NCI-H748 (cell line): ENCODE measurements around the gene C2orf92.
"Not testable (repeated sequence)": the region's sequence is repeated elsewhere in the genome, so short reads cannot be mapped to it uniquely, and the experiment has no call there.

Experiments used
- DNase-seq: peaks from one replicate; lab custom pipeline; 2025; ENCODE audit not compliant: unreplicated experiment; lab: John Stamatoyannopoulos, UW

Gene C2orf92

DNA sequence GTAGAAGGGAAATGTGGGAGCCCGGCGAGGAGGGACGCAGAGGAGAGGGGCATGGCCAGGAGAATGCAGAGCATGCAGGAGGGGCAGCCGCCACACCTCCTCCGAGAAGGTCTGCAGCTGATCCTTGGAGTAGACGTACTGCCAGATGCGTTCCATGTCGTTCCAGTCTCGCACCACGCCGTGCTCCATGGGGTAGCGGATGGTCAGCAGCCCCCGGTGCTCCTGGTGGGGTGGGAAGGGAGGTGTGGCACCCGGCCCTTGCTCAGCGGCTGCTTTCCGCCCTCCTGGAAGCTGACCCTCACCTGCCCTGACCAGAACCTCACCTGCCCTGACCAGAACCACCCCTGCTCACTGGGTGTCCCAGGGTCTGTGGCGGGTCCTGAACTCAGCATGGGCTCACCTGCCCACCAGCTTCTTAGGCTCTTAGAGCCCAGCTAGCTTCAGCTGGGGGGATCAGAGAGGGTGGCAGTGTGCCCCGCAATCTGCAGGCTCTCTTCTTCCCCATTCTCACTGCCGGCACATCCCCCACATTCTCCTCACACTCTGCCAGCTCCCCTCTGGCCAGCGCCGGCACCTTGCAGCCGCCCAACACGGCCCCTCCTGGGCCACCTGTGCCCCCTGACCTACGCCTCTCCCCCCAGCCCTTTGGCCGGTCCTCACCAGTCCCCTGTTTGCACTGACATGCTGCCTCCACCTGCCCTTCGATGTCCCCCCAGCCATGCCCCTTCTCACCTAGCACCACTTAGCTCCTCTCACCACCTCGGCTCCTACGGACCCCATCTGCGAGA, 10.1 kb upstream of the C2orf92 start:
- no peak for DNase-seq

DNA sequence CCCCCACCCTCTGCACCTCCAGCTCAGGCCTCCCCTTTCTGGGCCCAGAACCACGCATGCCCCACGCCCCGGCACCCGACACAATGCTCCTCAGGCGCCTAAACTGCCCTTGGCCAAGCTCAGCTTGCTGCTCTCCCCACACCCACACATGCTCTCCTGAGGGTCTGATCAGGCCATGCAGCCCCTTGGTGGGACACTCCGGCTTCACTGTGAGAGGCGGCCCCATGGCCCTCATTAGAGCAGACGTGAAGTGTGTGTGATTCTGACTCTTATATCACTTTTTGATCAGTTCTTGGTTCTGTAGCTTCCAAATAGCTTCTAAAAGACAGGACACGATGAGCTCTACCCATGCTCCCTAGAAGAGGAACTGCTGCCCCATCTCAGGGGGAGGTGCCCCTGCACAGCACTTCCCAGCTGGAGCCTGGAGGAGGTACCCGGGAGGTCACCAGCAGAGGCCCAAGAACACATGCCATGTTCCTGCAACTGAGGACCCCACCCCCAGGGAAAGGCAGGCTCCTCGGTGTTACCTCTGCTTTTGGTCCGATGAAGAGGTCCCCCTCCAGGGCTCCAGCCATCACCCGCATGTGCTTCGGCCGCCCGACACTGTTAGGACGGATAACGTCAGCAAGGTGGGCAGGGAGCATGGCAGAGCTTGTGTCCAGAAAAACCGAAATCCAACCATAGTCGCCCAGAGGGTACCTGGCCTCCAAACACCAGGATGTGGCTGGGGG, 9.3 kb upstream of the C2orf92 start:
- no peak for DNase-seq

DNA sequence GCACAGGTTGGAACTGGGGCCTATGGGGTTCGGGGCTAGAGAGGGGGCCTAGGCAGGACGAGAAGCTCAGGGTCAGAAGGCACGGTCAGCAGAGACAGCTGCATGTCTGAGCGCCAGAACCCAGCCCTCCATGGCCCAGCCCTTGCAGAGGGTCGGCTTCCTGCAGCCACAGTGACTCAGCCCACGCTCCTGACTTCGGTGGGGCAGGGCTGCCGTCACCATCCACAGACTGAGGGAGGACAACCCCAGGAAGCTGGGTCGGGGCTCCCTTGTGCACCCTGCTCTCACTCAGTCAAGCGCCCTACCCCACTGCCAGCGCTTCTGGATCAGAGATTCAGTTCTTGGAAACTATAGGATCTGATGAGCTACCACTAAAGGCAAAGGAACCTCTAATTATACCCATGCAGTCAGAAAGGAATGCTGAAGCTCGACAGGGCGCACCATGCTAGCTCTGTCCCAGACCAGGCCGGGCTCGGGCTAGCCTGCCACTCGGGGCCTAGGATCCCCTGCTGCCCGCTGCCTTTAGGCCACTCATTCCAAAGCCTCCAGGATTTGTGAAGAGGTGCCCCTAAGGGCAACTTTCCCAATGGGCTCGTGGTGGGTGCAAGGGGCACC, 8.6 kb upstream of the C2orf92 start:
- DNase-seq: no peak

DNA sequence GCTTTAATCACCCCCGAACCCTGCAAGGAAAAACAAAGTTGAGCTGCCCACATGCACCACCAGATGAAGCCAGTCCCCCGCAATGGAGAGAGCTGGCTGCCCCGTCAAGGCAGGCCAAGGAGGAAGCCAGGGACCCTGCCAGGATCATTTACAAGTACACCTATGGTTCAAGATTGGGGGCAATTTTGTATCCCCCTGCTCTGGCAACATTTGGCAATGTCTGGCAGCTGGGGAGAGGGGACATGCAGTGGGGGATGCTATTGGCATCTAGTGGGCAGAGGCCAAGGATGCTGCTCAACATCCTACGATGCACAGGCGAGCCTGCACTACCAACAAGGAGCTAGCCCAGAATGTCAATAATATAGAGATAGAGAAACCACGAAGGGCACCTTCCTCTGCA, 7.6 kb upstream of the C2orf92 start:
- DNase-seq: no peak

DNA sequence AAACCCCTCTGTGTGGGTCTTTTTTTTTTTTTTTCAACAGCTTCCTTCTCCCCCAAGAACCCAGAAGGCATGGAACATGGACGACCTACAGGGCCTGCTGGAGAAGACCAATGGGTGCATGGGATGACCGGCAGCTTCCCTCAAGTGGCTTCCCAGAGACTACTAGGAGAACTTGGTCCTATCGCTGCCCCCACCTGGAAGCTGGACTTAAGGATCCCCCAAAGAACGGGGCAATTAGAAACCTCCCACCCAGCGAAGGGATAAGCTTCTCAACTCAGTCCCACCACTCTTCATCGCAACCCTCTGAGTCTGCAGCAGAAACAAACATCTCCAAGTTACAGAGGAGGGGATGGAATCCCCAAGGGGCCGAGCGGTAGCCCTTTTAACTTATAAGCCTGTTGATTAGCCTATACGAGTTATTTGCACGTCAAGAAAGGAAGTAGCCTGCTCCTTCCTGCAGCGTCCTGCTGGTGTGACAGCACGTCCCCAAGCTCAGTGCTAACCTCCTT, 7.1 kb upstream of the C2orf92 start:
- no peak for DNase-seq

DNA sequence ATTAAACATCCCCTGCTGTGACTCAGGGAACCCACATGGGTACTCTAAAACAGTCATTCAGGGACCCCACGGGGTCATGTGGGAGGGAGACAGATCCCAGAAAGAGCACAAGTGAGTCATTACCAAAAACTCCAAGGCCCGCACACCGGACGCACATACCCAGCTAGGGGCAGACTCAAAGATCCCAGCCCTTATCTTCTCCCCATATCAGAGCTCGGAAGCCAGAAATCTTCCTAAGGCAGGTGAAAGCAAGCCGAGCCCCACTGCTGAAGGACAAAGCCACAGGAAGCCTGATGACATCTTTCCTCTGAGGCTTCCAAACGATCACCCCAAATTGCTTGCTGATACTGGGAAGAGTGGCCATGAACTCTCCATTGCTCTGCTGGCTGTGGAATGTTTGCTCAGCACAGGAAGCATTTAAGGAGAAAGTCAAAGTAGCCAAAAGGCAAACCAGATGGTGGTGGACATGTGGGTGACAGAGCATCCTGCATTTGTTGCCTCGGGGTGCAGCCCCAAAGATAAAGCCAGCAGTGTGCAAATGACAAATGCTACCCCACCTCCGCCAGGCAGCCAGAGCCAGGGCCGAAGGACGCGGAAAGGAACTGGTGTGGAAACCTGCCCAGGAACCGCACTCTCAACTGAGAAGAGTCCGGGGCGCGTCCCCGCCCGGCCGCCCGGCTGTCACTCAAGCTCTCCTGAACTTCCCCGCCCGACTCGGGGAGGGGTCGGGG, 6.5 kb upstream of the C2orf92 start:
- peak; percentile 77 for DNase-seq

DNA sequence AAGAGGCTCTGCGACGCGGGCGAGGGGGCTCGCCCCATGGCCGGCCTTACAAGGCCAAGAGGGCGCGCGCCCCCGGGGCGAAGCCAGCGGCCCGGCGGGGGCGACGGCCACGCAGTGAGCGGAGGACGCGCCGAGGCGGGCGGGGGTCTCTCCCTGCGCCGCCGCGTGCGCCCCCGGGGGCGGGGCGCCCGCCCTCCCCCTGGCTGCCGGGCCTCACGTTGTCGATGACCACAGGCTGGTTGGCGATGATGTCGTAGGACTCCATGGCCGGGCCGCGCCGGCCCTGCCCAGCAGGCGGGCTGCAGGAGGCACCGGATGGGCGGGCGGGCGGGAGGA, 5.9 kb upstream of the C2orf92 start:
- DNase-seq: no peak

DNA sequence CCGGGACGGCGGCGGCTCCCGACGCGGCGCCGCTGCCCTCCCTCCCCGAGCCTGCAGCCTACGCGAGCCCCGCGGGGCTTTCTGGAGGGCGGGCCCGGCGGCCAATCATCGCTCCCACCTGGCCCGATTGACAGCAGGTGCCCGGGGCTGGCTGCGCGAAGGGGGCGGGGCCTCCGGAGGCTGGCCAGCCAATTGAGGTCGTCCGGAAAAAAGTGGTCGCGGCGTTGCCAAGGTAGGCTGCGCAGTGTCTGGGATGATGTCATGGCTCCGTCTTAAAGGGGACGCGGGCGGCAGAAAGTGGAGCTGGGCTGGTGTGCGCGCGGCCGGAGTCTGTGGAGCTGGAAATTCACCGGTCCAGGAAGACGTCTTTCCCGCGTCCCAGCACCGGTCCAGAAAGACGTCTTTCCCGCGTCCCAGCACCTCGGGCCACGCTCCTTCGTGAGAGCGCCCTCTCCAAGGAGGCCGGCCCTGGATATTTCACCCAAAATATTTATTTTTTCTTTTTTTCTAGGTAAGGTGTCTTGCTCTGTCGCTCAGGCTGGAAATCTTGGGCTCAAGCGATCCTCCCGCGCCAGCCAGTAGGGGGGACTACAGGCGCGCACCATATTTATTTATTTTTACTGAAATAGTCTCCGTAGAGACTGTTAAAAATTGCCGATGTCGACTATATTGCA, 5.4 kb upstream of the C2orf92 start, which contains the start of gene ACTR1B:
Gene ACTR1B (minus strand): TSS at position 83 of the 674 bp plus-strand sequence. CDS start 154 bp downstream, outside the sequence.
- DNase-seq: peak; percentile 98

DNA sequence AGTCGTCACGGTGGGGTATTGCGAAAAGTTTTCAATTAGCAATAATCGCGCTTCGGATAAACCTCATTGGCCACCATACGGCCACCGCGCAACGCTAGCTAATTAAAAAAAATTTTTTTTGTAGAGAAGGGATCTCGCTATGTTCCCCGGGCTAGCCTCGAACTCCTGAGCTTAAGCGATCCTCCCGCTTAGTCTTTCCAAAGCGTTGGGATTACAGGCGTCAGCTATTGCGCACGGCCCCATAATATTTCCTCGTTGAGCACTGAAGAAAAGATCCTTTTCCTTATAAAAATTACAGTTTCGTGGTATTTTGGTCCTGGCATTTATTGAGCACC, 4.9 kb upstream of the C2orf92 start:
- DNase-seq: peak; percentile 67

DNA sequence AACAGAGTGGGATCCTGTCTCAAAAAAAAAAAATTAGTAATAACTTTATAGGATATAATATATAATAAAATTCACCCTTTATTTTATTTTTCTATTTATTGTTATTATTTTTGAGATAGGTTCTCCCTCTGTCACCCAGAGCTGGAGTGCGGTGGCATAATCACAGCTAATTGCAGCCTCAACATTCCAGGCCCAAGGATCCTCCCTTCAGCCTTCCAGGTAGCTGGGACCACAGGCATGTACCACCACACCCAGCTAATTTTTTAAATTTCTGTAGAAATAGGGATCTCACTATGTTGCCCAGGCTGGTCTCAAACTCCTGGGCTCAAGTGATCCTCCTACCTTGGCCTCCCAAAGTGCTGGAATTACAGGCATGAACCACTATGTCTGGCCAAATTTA, 958 bp downstream of the C2orf92 start:
- DNase-seq: no peak

DNA sequence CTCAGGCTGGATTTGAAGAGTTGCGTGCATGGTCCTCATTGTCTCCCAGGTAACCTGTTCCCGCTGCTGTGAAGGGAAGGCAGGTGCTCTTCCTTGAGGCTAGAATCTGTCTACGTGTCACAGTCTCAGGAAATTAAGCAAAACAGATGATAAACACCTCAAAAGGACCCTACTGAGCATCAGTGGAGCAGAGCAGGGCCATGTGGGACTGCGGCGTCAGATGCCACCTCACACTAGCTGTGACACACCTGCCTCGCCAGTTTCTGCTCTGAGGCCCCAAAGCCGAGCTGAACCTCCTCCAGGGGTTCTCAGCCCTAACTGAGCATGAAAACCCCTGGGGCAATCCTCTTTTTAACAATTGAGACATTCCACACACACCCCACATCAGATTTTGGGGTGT, 2.0 kb downstream of the C2orf92 start:
- no peak for DNase-seq

DNA sequence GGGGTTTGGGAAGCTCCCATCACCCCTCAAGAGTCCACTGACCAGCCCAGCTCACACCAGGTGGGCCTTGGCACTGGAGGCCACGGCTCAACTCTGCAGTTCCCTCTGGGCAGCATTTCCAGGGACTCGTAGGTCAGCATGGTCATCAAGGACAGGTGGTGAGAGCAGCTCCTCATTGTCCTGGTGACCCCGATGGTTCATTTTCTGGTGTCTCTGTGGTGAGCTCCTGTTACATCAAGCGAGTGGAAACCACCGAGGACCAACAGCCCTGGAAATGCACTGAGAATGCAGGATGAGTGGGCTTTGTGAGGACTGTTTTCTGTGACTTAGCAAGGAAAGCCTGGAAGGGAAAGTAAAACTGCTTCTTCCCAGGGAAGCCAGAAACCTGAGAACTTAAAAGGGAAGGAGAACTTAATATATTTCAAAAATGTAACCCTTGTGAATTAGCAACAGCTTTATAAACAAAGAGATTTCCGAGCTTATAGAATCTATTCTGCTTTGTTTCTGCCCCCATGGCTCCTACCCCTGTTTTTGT, 3.2 kb downstream of the C2orf92 start:
- DNase-seq: not testable (repeated sequence)

DNA sequence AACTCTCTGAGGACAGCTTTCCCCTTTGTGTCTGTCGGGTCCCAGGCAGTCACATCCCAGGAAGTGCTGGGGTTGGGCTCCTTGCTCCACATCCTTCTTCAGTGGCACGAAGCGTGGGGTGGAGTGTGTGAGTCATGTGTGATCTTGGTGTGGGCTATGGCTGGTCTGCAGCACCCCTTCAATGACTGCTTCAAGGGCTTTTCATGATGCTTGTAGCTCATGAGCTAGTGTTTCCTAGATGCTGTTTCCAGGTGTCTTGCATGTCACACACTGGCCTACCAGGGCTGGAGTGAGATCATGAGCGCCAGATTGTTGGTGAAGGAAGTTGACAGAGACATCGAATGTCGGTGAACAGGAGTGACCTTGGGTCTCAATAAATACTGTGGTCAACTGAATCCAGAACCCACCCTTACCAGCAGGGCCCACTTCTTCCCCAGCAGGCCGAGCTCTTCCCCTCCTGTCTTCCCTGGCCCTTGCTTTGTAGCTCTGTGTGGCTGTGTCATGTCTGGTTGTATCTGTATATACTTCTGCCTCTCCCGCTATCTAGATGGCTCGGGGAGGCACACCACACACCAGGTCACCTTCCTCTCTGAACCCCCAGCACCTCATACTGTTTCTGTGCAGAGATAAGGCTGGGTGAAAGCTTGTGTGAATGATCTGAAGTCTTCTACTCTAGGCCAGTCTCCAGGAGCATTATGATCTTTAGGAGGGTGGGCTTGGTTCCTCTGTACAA, 3.8 kb downstream of the C2orf92 start:
- DNase-seq: no peak

DNA sequence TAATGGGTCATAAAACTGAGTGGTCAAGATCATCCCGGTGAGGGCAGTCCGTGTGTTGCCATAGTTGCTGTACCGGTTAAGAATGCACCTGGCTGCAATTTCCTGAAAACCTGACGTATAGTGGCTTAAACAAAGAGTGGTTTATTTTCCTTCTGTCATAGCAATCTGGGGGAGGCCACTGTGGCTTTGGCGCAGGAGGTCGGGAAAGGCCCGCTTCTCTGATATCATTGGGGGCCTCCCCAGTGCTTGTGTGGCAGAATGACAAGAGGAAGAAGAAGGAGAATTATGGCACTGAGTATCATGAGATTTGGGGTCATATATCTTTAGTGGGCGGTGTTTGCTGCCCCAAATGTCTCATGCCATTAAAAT, 4.4 kb downstream of the C2orf92 start:
- peak; percentile 85 for DNase-seq

DNA sequence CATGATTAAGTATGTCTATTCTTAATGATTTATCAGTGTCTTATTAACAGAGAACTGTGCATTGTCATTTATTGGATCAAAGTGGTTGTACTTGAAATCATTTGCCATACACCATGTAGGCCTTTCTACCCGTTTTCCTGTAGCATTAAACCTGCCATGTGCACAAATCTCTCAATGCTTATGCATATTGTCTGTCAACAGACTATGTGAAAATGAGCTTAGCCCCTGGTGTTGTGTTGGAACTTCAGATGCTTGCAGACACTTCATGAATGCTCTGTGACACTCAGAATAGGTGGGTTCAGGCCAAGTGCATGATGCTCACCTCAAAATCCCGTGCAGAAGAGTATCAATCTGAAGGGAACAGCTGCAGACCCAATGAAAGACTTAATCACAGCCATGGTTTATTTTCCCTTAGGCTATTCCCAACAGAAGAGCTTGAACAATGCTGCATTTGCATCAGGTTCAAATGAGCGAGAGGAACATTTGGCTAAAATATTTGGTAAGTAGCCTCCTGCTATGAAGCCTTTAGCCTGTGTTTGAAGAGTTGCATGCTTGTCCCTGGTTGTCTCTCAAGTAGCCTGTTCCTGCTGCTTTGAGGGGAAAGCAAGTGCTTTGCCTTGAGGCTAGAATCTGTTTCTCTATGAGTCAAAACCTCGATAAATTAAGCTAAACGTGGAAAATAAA, 6.1 kb downstream of the C2orf92 start:
- peak; percentile 13 for DNase-seq

DNA sequence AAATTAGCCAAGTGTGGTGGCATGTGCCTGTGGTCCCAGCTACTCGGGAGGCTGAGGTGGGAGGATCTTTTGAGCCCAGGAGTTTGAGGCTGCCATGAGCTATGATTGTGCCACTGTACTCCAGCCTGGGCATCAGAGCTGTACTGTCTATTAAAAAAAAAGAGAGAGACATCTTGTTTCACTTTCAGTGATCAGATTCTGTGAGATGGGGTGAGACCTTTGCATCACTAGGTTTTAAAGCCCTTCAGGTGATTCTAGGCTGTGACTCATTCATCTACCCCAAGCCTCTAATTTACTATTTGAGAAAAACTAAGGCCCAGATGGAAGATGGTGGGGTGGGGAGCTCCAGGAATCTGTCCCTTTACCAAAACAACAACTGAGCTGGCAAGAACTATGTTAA, 7.1 kb downstream of the C2orf92 start:
- no peak for DNase-seq

DNA sequence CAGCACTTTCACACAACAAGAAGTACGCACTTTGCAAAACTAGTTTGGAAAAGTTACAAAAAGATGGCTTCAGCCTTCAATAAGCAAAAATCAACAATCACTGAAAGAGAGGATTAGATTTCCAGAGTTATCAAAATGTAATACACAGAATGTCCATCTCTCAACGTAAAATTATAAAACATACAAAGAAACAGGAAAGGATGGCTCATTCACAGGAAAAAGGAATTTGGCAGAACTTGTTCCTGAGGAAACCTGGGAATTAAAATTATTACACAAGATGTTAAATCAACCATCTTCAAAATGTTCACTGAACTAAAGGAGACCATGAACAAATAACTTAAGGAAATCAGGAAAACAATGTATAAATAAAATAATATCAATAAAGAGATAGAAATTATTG, 8.0 kb downstream of the C2orf92 start:
- DNase-seq: no peak

DNA sequence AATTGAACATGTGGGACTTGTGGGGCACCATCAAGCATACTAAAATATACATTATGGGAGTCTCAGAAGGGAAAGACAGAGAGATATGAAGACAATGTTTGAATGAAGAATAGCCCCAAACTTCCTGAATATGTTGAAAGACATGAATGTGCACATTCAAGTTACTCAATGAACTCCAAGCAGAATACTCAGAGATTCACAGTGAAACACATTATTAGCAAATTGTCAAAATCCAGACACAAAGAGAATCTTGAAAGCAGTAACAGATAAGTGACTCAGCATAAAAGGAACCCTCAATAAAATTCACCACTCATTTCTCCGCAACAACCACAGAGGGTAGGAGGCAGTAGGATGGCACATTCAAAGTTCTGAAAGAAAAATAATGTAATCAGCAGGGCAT, 8.8 kb downstream of the C2orf92 start:
- DNase-seq: no peak

DNA sequence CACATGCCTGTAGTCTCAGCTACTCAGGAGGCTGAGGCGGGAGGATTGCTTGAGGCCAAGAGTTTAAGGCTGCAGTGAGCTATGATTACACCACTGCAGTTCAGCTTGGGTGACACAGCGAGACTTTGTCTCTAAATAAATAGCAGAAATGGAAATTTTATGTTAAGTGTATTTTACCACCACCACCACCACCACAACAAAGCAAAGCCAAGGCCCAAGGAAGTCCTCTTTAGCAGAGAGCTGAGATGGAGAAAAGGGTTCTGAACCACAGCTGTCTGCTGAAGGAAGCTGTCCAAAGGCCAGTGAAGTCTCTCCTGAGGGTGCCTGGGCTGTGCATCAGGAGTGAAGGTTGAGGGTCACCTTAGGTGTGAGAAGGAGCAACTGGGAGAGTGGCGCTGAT, 17.7 kb downstream of the C2orf92 start:
- DNase-seq: not testable (repeated sequence)
